T-helper 1 cell treated with Interleukin-12 subunit alpha and Interleukin-12 subunit beta and Interleukin-4 antibody, amounts not matched to agents 30 μg/mL and 1 μg/mL, for 36 hours (primary cell): ENCODE measurements around the gene SPOP.
A peak's percentile ranks its signal among the peaks of the same experiment; 100 is the strongest.
"Not testable (repeated sequence)": the region's sequence is repeated elsewhere in the genome, so short reads cannot be mapped to it uniquely, and the experiment has no call there.

Experiments used
- H3K27ac Mint-ChIP-seq: one replicate; pipeline ENCODE4 v1.8.0; 2021; ENCODE audit warnings: mild to moderate bottlenecking, mixed read lengths
- H3K27me3 Mint-ChIP-seq: one replicate; pipeline ENCODE4 v1.8.0; 2021; ENCODE audit warnings: low read depth, mixed read lengths
- H3K36me3 Mint-ChIP-seq: one replicate; pipeline ENCODE4 v1.8.0; 2021; ENCODE audit warnings: low read depth, mixed read lengths
- H3K4me1 Mint-ChIP-seq: one replicate; pipeline ENCODE4 v1.8.0; 2021; ENCODE audit warnings: low read depth, mixed read lengths
- H3K4me3 Mint-ChIP-seq: one replicate; pipeline ENCODE4 v1.8.0; 2021; ENCODE audit warnings: mild to moderate bottlenecking, moderate library complexity, mixed read lengths
- H3K9me3 Mint-ChIP-seq: one replicate; pipeline ENCODE4 v1.8.0; 2021; ENCODE audit warnings: mixed read lengths

Gene SPOP

DNA sequence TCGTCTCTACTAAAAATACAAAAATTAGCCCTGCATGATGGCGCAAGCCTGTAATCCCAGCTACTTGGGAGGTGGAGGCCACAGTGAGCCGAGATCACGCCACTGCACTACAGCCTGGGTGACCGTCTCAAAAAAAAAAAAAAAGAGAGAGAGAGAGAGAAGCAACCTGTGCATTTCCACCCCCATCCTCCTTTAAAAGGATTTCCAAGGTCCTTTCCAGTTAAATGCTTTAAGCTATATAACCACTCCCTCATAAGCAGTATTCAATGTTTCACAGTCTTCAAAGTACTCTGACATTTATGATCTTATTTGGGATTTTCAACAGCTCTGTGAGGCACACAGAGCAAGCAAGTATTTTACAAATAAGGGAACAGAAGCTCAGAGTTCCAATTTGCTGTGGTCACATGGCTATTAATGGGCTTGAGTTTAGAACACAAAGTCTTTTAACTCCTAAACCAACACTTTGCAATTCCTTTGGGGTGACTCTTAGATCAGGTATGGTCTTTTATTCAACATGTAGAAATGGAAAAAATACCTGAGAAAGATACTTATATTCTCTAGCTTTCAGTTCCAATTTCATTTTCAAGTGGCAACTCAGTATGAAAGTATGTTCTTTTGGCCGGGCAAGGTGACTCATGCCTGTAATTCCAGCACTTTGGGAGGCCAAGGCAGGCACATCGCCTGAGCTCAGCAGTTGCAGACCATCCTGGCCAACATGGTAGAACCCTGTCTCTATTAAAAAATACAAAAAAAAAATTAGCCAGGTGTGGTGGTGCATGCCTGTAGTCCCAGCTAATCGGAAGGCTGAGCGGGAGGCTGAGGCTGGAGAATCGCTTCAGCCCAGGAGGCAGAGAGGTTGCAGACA is 31.3 kb downstream of the SPOP start:
- no peaks in the 10 kb centered on the region for H3K9me3 Mint-ChIP-seq
- H3K27ac Mint-ChIP-seq = peak overlapping the region; percentile 56
- H3K4me3 Mint-ChIP-seq = peak overlapping the region; percentile 18
- no peaks in the 10 kb centered on the region for H3K36me3 Mint-ChIP-seq
- no peaks in the 10 kb centered on the region for H3K27me3 Mint-ChIP-seq
- H3K4me1 Mint-ChIP-seq = peaks cover 17% of the 10 kb centered on the region

GRCh38 chr17:49646056-49646390 is 31.9 kb downstream of the SPOP start:
- H3K4me1 Mint-ChIP-seq = peaks cover 17% of the 10 kb centered on the region
- not testable (repeated sequence) for H3K36me3 Mint-ChIP-seq, H3K9me3 Mint-ChIP-seq, H3K4me3 Mint-ChIP-seq, H3K27me3 Mint-ChIP-seq, H3K27ac Mint-ChIP-seq

DNA sequence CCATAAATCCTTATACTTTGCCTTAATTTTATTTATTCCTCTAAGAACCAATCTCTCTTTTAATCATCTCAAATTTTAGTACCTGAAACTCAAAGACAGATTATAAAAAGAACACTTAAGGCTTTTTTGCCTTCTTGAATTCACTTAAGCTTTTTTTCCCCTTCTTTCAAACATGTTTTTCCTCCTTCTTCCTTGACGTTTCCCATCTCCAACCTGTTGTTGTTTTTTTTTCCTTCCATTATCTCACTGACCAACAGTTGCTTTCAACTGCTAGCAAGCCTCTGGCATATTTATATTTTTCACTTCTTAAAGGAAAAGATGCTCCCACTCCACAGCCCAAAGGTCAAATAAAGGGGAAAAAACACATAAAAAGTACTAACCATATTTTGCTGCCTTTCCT is 32.2 kb downstream of the SPOP start:
- Mint-ChIP-seq H3K36me3 (peaks cover 4% of the 10 kb centered on the region), H3K4me1 (peaks cover 17% of the 10 kb centered on the region), H3K27ac (no peak overlapping the region), H3K4me3 (no peak overlapping the region), H3K27me3 (no peaks in the 10 kb centered on the region), H3K9me3 (no peaks in the 10 kb centered on the region)

DNA sequence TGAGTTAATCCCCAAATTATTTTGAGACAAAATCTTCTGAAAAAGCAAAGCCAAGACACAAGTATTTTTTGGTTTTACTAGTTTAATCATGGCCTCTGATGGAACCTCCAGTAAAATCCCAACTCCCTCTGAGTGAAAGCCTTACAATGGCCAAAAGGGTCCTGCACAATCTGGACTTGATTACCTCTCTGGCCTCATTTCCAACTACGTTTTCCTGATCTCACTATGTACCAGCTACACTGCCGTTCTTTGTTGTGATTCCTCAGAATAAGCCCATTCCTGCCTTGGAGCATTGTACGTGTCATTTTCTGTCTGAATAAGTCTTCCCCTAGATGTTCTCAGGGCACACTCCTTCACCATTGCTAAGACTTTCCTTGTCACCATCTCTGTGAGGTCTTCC is 37.3 kb downstream of the SPOP start:
- Mint-ChIP-seq H3K36me3 (peaks cover 8% of the 10 kb centered on the region), H3K4me3 (no peak overlapping the region), H3K9me3 (no peaks in the 10 kb centered on the region), H3K27ac (no peak overlapping the region), H3K4me1 (peaks cover 3% of the 10 kb centered on the region), H3K27me3 (no peaks in the 10 kb centered on the region)

- Mint-ChIP-seq H3K9me3 (no peaks in the 10 kb centered on the region), H3K4me3 (no peak overlapping the region), H3K27me3 (no peaks in the 10 kb centered on the region), H3K27ac (no peak overlapping the region), H3K36me3 (peaks cover 10% of the 10 kb centered on the region), H3K4me1 (no peaks in the 10 kb centered on the region)
Observed at GRCh38 chr17:49638818-49639217, 39.1 kb downstream of the SPOP start.

DNA sequence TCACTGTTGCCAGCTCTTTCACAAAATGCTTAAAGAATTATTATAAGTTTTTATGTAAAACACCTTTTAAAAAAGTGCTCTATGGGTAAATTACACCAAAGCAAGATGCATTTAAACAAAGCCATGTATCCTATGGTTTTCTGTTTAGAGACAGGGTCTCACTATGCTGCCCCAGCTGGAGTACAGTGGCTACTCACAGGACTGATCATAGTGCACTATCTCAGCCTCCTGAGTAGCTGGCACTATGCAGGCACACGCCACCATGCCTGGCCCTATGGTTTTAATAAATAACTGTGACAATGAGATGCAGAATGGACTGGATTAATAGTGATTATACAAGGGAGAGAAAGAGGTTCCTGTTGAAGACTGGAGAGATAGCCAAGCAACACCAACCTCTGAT is 40.2 kb downstream of the SPOP start:
- Mint-ChIP-seq H3K27ac (no peak overlapping the region), H3K9me3 (no peaks in the 10 kb centered on the region), H3K36me3 (peaks cover 10% of the 10 kb centered on the region), H3K4me1 (no peaks in the 10 kb centered on the region), H3K27me3 (no peaks in the 10 kb centered on the region), H3K4me3 (no peak overlapping the region)

DNA sequence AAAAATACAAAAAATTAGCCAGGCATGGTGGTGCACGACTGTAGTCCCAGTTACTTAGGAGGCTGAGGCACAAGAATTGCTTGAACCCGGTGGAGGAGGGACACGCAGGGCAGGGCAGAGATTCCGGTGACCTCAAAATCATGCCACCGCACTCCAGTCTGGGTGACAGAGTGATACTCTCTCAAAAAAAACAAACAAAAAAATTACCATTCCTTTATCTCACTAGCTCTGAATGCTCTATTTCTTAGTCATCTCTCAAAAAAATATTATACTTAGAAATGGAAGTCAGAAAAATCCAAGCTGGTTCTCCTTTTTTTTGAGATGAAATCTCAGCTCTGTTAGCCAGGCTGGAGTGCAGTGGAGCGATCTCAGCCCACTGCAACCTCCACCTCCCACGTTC is 40.8 kb downstream of the SPOP start:
- no peak overlapping the region for H3K27ac Mint-ChIP-seq
- H3K4me1 Mint-ChIP-seq = no peaks in the 10 kb centered on the region
- no peak overlapping the region for H3K4me3 Mint-ChIP-seq
- H3K36me3 Mint-ChIP-seq = peaks cover 10% of the 10 kb centered on the region
- no peaks in the 10 kb centered on the region for H3K27me3 Mint-ChIP-seq
- H3K9me3 Mint-ChIP-seq = no peaks in the 10 kb centered on the region

- Mint-ChIP-seq H3K9me3 (no peaks in the 10 kb centered on the region), H3K36me3 (peaks cover 4% of the 10 kb centered on the region), H3K27ac (no peak overlapping the region), H3K27me3 (no peaks in the 10 kb centered on the region), H3K4me1 (peaks cover 3% of the 10 kb centered on the region), H3K4me3 (no peak overlapping the region)
Observed at GRCh38 chr17:49635121-49635520, 42.8 kb downstream of the SPOP start.

- Mint-ChIP-seq H3K36me3 (peaks cover 4% of the 10 kb centered on the region), H3K27me3 (no peaks in the 10 kb centered on the region), H3K4me3 (no peak overlapping the region), H3K4me1 (peaks cover 3% of the 10 kb centered on the region), H3K27ac (no peak overlapping the region), H3K9me3 (no peaks in the 10 kb centered on the region)
Observed at GRCh38 chr17:49634485-49634860, 43.4 kb downstream of the SPOP start.

- Mint-ChIP-seq H3K4me1 (peaks cover 3% of the 10 kb centered on the region), H3K27me3 (no peaks in the 10 kb centered on the region), H3K36me3 (peaks cover 4% of the 10 kb centered on the region), H3K9me3 (no peaks in the 10 kb centered on the region), H3K4me3 (no peak overlapping the region), H3K27ac (no peak overlapping the region)
Observed at GRCh38 chr17:49633762-49634484, 44.0 kb downstream of the SPOP start.

DNA sequence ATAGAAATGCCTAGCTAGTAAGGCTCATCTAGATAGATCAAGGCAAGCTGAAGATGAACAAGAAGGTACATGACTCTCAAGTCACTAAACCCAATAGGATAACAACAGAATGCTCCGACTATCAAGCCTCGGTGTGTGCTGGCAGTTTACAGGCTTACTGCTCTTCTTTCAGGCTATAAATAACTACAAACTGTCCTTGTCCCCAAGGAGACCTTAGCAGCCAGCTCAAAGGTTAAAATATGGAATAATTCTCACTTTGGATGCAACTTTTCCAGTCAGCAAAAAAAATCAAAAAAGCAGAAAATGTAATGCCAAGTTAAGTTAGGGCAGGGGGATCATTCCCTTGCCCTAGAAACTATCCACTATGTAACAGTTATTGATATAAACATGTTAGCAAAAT is 44.6 kb downstream of the SPOP start:
- H3K36me3 Mint-ChIP-seq = peaks cover 2% of the 10 kb centered on the region
- H3K4me1 Mint-ChIP-seq = peaks cover 3% of the 10 kb centered on the region
- no peaks in the 10 kb centered on the region for H3K27me3 Mint-ChIP-seq
- H3K9me3 Mint-ChIP-seq = no peaks in the 10 kb centered on the region
- H3K4me3 Mint-ChIP-seq = no peak overlapping the region
- no peak overlapping the region for H3K27ac Mint-ChIP-seq

GRCh38 chr17:49632201-49632600 is 45.7 kb downstream of the SPOP start:
- H3K4me3 Mint-ChIP-seq = no peak overlapping the region
- no peak overlapping the region for H3K27ac Mint-ChIP-seq
- no peaks in the 10 kb centered on the region for H3K9me3 Mint-ChIP-seq
- H3K4me1 Mint-ChIP-seq = peaks cover 6% of the 10 kb centered on the region
- H3K36me3 Mint-ChIP-seq = peaks cover 2% of the 10 kb centered on the region
- no peaks in the 10 kb centered on the region for H3K27me3 Mint-ChIP-seq

GRCh38 chr17:49631496-49631895 is 46.4 kb downstream of the SPOP start:
- Mint-ChIP-seq H3K27me3 (no peaks in the 10 kb centered on the region), H3K27ac (no peak overlapping the region), H3K4me3 (no peak overlapping the region), H3K4me1 (peaks cover 6% of the 10 kb centered on the region), H3K36me3 (peaks cover 2% of the 10 kb centered on the region), H3K9me3 (no peaks in the 10 kb centered on the region)

GRCh38 chr17:49630113-49630900 is 47.6 kb downstream of the SPOP start:
- Mint-ChIP-seq H3K27me3 (no peaks in the 10 kb centered on the region), H3K4me1 (peaks cover 6% of the 10 kb centered on the region), H3K4me3 (no peak overlapping the region), H3K36me3 (peaks cover 2% of the 10 kb centered on the region), H3K27ac (no peak overlapping the region), H3K9me3 (no peaks in the 10 kb centered on the region)

DNA sequence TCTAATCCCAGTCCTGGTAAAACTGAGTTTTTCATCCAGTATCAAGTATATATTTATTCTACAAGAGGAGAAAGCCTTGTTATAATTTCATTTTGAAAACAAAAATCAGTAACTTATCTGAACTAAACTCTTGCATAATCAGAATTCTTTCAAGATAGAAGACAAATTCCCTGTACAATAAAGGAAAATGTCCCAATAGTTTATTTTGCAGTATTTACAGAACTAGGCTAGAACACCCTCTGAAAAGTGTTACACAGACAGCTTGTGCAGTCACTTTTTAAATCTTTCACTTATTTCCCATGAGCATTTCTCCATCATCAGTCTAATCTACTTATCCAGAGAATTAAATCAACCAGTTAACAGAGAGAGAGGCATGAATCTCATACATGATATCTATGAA is 48.5 kb downstream of the SPOP start:
- no peaks in the 10 kb centered on the region for H3K27me3 Mint-ChIP-seq
- no peaks in the 10 kb centered on the region for H3K9me3 Mint-ChIP-seq
- H3K27ac Mint-ChIP-seq = no peak overlapping the region
- peaks cover 6% of the 10 kb centered on the region for H3K4me1 Mint-ChIP-seq
- no peak overlapping the region for H3K4me3 Mint-ChIP-seq
- peaks cover 2% of the 10 kb centered on the region for H3K36me3 Mint-ChIP-seq
